ENCODE measurements around the gene PIP4K2A. TPM values are rescaled to one million over a fixed set of nuclear protein-coding genes. Genes with fewer than 3 reads are reported as not detected.

The PIP4K2A gene
- total RNA-seq, 4 donors from 2014 or later = 27.3 to 52.7 (median 41.6) TPM

DNA sequence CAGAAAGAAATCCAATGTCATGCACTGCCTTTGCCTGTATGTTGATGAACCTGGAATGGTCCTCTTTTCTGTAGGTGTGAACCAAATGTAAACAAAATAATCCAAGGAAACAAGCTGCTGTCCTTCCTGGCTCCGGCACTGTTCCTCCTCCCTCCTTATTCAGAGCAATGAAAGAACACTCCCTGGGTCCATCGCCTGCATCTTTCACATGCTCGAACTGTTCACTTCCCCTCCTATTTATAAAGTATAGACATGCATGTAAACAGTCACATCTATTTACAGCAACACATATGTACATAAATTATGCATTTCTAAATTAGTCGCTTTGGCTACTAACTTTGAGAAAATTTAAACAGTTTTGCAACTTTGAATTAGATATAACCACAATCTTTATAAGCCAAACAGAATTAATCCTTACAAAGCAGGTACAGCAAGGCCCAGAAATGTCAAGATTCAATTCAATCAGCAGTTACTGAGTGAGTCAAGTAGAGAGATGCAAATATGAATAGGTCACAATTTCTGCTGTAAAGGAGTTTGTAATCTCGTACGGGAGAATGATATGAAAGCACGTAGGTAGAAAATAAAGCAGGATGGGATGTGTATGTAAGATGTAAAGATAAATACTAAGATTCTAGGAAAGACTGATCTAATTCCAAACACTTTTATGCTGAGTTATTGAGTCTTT lies 162.6 kb downstream of the PIP4K2A start:
- TF ChIP-seq, protein P1, sequence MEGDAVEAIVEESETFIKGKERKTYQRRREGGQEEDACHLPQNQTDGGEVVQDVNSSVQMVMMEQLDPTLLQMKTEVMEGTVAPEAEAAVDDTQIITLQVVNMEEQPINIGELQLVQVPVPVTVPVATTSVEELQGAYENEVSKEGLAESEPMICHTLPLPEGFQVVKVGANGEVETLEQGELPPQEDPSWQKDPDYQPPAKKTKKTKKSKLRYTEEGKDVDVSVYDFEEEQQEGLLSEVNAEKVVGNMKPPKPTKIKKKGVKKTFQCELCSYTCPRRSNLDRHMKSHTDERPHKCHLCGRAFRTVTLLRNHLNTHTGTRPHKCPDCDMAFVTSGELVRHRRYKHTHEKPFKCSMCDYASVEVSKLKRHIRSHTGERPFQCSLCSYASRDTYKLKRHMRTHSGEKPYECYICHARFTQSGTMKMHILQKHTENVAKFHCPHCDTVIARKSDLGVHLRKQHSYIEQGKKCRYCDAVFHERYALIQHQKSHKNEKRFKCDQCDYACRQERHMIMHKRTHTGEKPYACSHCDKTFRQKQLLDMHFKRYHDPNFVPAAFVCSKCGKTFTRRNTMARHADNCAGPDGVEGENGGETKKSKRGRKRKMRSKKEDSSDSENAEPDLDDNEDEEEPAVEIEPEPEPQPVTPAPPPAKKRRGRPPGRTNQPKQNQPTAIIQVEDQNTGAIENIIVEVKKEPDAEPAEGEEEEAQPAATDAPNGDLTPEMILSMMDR (IDR thresholded peaks at IDR 0.05; ENCODE audit: low read depth) = no peak

DNA sequence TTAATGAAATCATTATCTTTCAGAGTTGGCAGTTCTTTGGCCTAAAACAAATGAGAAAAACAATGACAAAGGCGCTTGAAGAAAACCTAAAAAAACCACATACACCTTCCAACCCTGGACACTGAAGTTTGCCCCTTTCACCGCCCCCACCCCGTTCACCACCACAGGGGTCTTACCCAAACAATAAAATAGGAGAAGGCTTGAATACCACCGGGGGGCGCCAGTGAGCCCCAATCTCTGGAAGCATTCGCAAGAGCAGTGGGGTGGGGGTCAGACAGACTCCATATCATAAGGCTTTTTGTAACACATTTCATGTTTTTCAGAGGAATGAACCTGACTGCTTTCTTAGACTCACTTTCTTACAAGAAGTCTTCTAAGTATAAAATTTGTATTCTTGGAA lies 163.6 kb downstream of the PIP4K2A start:
- TF ChIP-seq, protein P1 (IDR thresholded peaks at IDR 0.05; ENCODE audit: low read depth) = no peak

DNA sequence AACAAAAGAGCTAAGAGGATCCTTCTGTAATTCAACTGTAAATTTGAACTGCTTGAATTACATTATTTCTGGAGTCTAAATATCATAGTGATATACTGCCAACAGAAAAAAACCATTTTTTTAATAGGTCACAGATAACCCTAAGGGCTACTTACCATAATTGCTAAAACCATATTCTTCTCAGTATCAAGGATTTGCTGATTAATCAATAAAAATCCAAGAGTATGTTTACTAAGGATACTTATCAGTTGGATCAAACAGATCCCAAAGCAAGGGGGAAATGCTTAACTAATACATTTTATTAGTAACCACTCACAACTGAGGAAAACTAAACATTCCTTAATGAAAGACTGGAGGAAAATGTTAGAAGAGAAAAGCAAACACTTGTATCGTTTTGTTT lies 166.0 kb downstream of the PIP4K2A start:
- TF ChIP-seq, protein P1 (IDR thresholded peaks at IDR 0.05; ENCODE audit: low read depth) = no peak

DNA sequence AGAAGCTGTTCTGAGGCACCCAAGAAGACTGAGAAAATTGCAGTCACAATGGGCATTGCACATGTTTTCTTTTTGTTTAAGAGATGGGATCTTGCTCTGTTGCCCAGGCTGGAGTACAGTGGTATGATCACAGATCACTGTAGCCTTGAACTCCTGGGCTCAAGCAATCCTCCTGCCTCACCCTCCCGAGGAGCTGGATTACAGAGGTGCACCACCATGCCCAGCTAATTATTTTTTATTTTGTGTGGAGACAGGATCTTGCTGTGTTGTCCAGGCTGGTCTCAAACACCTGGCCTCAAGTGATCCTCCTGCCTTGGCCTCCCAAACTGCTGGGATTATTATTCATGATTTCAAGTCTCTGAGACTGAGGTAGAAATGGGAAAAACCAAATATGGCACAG lies 168.7 kb downstream of the PIP4K2A start:
- TF ChIP-seq, protein P1 (IDR thresholded peaks at IDR 0.05; ENCODE audit: low read depth) = no peak

DNA sequence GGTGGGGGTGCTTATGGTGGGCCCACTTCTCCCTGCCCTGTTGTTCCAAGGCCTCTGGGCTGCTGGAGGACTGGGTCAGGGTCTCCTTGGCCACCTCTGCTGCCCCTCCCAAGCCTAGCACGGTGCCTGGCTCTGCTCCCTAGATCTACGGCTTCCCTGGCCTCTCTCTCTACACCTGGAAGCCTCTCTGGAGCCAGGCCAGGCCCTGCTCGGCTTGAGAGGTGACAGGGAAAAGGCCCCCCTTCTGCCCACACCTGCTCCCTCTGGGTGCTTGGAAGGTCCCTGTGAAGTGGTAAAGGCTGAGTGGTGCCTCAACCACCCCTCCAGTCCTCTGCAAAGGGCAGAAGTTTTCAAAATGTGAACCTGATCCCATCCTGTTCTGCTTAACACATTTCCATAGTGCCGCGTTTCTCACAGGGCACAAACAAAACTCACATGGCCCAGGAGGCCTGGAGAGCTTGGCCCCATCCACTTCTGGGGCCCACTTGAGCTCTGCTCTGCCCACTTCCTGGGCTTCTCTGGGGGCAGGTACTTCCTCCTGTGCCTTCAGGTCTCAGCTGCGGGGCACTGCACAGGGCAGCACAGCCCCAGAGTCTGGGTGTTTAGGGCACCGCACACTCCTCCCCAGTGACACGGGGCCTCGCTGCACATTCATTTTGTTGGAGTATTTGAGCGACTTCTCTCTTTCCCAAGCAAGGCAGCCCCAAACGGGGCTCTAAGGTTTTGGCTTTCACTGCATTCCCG lies 169.9 kb downstream of the PIP4K2A start:
- TF ChIP-seq, protein P1 (IDR thresholded peaks at IDR 0.05; ENCODE audit: low read depth) = no peak

DNA sequence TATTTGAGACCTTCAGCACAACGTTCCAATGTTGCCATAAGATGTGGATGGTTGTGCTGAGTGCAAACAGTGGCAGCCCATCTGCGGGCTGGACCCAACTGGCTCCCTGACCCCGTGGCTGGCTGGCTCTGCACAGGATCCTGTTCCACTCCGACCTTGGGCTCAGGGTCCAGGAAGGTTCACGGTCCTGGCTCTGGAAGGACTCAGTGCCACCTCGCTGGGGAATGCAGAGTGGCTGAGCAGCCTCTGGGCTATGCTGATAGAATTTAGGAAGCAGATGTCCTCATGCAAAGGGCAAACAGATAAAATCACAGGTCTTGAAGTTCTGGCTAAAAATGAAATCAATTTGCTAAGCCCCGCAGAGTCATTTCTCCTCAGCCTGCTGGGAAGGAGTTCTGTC lies 171.6 kb downstream of the PIP4K2A start:
- TF ChIP-seq, protein P1 (IDR thresholded peaks at IDR 0.05; ENCODE audit: low read depth) = no peak

DNA sequence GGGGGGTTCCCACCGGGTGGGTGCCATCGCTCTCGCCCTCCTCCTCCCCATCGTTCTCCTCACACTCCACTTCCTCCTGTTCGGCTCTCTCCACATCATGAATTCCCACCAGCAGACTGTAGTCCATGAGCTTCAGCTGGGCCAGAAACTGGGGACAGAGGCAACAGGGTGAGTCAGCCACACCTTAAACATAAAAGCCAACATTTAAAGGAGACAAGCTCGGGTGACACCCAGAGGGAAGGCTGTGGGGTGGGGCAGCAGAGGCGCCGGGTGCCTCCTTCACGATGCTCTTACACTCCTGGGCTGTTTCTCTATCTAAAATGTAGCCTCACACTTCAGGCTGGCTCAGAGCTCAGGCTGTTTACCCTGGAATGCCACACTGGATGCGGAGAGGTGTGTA lies 172.5 kb downstream of the PIP4K2A start:
- TF ChIP-seq, protein P1 (IDR thresholded peaks at IDR 0.05; ENCODE audit: low read depth) = no peak

All from subcutaneous adipose tissue (tissue), 4 donors.